SKM-1 (cell line): ENCODE results near the gene USP40.

ENCODE experiments used
- DNase-seq: peaks from one replicate; lab custom pipeline; 2025; ENCODE audit not compliant: unreplicated experiment; lab: John Stamatoyannopoulos, UW

The USP40 gene

DNA sequence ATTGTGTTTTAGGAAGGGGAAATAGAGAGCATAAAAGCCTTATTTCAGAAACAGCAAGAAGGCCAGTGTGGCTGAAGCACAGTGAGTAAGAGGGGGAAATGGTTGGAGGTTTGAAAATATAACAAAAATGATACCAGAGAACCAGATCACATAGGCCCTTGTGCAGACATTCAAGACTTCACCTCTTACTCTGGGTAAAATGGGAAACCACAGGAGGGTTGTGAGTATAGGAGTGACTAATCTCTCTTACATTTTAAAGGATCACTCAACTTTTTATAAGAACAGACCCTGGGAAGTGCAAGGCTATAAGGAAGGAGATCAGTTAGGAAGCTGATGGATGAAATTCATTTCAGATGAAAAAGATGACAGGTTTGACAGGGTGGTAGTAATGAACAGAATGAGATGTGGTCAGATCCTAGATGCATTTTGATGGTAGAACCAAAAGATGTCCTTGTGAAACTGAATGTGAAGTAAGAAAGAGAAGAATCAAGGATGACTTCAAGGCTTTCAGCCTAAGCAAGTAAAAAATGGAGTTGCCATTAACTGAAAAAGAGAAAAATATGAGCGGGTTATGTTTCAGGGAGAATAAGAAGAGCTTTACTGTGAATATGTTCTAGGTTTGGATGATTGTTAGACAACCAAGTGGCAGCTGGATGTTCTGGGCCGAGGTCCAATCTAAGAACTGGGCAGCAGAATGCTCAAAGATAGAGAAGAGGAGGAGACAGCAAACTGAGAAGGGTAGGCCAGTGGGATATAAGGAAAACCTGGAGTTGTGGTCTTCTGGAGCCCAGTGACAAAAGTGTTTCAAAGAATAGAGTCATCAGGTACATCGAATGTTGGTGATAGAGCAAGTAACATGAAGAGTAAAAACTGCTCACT is 65.1 kb downstream of the USP40 start:
- DNase-seq = no peak

DNA sequence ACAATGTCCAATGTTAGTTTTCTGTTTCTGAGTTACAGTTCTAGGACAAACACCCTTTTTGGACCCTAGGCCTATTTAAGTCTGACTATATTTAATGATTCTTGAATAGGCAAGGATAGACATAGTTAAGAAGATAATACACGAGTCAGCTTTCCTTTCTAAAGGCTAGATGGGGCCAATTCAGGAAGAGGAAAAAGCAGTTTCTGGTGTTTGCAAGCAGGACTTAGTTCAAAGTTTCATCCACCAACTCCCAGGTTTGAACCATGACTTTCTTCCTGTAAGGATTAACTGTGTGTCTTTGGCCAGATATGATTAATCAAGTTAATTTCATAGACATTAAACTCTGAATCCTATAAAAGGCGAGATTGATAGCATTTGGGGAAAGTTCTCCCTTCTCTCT is 66.7 kb downstream of the USP40 start:
- DNase-seq = no peak

- DNase-seq = no peak
Measured at GRCh38 chr2:233498126-233498525, 68.5 kb downstream of the USP40 start.

- DNase-seq = no peak
Measured at GRCh38 chr2:233497692-233498091, 68.9 kb downstream of the USP40 start.

GRCh38 chr2:233495503-233496496 is 70.8 kb downstream of the USP40 start:
- no peak for DNase-seq

- DNase-seq = no peak
Measured at GRCh38 chr2:233492751-233493150, 73.8 kb downstream of the USP40 start.

DNA sequence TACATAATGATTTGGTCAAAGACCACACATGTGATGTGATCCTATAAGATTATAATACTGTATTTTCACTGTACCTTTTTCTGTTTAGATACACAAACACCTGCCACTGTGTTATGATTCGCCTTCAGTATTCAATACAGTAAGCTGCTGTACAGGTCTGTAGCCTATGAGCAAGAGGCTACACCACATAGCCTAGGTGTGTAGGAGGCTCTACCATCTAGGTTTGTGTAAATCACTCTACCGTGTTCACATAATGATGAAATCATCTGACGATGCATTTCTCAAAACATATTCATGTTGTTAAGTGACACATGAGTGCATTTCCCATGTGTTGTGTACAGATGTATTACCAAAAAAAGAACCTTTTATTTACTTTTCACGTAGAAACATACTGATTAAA is 74.5 kb downstream of the USP40 start:
- no peak for DNase-seq

DNA sequence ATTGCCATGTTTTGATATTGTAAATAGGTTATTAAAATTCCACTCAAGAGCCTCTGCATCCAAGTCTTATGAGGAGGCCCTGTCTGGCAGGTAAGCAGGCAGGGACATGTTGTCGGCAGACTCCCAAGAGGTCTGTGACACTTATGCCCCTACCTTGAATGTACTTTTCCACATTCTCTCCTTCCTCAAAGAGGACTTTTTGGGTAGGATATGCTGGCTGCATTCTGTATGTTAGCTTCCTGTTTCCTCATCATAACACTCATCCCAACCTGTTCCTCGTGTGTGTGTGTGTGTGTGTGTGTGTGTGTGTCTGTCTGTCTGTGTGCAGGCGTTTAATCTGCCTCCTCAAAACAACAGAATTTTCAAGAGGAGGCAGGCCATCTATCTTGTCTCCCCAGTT is 75.3 kb downstream of the USP40 start:
- DNase-seq = no peak

- DNase-seq = no peak
Measured at GRCh38 chr2:233490831-233491230, 75.8 kb downstream of the USP40 start.

DNA sequence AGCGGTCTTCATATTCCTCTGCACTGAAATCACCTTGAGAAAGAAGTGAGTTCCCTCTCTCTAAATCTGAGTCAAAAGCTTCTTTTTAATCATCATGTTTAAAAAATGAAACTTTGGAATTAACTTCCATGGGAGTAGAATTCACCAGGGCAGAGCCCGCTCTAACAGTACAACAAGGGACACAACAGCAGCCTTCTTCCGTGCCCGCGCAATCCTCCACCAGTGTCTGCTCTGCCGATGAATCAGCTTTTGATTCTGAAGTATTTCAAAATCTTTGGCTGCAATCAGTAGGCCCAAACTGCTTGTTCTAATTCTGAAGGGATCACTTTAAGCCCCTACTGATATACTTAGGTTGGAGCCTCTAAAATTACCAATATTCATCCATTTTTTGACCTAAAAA is 76.9 kb downstream of the USP40 start:
- DNase-seq = no peak

- DNase-seq = no peak
Measured at GRCh38 chr2:233489143-233489542, 77.4 kb downstream of the USP40 start.

DNA sequence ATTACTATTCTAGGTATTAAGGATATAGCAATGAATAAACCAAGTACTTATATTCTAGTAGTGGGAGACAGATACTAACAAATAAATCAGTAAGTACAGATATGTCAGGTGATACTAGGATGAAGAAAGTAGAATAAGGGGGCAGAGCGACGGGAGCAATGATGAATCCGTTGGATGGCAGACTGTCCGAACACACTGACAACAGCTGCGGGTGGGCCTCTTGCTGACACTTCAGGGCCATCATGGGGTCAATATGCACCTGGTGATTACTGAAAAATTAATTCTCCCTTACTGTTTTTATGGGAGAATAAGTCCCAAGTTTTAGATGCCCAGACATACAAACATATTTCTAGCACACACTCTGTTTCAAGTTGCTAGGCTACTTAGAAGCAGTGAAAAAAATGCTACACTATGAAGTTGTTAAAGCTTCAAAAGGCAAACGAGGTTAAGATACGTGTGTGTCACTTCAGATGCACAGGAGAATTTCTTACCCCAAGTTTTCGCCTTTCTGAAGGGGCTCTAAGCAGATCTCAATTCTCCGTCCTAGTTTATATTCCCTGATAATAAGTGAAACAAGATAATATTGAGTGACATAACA is 78.7 kb downstream of the USP40 start:
- DNase-seq = no peak

GRCh38 chr2:233486778-233487552 is 79.6 kb downstream of the USP40 start:
- no peak for DNase-seq

DNA sequence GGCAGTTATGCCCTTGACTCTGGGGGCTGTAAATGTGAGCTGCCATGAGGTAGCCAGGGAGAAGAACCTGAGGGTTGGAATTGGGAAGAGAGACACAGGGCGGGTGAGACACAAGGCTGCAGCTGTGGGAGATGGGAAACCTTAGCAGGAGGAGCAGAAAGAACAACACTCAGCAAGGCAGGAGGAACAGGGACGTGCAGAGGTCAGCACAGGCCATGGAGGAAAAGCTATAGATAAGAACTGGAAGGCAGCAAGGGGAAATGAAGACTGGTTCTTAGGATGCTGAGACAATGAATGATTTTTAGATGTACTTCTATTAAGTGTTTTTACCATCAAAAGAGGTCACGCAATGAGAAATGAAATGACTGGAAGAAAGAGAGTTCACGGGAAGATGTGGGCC is 80.2 kb downstream of the USP40 start:
- no peak for DNase-seq

DNA sequence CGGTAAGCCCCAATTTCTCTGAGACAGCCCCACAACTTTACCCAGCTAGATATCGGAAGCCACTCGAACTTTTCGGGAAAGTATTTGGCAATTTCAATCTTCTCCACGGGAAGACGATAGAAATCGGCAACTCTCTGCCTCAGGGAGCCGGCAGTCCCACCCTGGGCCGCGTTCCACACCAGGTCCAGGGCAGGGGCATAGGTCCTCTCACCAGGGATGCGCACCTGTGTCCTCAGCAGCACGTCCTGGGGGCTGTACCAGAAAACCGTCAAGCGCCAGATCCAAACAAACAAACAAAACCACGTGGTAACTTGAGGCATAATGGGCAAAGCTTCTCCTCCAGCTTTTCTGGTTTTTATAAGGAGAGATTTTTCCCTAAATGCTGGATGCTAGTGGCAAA is 80.9 kb downstream of the USP40 start:
- DNase-seq = no peak

- DNase-seq = no peak
Measured at GRCh38 chr2:233482616-233483015, 84.0 kb downstream of the USP40 start.

DNA sequence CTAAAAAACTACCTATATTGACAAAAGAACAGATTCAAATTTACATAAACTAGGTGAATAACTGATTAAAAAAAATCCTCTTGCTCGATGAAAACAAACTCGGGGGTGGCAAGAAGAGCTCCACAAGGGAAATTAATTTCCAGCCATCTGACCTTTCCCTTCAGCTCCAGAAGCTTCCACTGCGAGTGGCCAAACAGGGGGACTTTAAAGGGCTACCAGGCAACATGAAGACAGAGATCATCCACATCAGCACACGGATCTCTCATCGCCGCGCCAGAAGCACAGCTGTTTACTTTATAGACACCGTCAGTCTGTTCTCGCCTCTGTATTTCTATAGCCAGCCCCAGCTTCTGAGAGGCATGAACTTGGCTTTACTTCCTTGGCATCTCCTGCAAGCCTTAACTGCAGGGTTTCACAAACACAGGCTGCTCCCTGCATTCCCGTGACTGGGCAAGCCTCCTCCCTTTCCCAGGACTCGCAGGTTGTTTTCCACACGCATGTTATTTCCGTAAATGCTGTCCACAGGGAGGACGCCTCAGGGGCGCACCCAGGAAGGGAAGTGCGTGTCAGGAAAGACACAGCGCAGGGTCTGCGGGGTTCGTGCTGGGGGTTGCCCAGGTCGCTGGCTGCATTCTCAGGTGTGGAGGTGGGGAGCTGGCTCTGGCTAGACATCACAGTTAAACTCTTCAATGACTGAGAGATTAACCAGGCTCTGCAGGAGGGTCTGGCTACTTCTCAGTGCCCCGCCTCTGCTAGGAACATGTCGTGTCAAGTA is 85.0 kb downstream of the USP40 start:
- no peak for DNase-seq

DNA sequence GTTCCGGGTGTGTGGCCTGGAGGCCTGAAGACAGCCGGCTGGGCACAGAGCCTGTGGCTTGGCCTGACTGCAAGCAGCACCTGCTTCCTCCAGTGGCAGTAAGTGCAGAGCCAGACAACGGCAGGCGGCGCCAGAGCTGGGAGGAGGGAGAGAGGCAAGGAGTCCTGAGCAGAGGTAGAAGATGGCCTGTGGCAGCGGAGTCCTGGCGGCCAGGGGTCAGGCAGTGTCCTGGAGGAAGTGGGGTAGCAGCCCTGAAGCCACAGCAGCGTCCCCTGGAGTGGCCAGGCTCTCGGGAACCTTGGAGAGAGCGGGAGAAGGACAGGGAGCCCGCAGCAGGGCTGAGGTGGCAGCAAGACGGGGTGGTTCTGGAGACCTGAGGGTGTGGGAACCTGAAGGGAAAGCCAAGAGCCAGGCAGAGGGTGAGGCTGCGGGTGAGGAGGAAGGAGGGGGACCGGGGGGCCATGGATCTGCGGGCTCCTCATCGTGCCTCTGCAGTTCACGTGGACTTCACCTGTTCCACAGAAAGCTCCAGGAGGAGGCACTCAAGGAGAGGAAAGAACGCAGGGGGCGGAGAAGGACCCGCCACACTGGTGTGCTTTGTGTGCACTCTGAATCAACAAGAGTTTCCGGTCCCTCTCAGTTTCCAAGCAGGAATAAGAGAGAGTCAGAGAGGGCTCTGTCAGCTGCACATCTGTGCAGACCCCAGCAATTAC is 85.9 kb downstream of the USP40 start:
- no peak for DNase-seq
